ENCODE measurements around the gene DIAPH2. TPM values are rescaled to one million over a fixed set of nuclear protein-coding genes. Genes with fewer than 3 reads are reported as not detected.

The DIAPH2 gene
- total RNA-seq, 1 donor from 2014 or later = 18.9 TPM

DNA sequence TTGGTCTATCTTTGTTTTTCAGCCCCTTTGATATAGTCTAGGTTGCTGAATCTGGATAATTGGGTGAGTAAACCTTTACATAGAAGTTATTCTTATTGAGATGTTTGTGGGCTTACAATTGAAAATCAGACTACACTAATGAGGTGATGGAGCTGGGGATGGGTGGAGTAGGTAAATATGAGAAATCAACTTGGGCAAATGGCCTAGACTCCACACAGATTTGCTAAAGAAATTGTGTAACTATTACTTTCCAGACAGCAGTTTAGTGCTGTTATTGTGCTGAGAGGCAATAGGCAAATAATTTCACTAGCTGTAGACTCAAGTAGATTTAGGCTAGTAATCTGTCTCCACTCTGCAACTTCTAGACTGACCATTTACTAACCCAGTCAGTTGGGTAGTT lies 8.2 kb downstream of the DIAPH2 start:
- TF ChIP-seq, protein P1, sequence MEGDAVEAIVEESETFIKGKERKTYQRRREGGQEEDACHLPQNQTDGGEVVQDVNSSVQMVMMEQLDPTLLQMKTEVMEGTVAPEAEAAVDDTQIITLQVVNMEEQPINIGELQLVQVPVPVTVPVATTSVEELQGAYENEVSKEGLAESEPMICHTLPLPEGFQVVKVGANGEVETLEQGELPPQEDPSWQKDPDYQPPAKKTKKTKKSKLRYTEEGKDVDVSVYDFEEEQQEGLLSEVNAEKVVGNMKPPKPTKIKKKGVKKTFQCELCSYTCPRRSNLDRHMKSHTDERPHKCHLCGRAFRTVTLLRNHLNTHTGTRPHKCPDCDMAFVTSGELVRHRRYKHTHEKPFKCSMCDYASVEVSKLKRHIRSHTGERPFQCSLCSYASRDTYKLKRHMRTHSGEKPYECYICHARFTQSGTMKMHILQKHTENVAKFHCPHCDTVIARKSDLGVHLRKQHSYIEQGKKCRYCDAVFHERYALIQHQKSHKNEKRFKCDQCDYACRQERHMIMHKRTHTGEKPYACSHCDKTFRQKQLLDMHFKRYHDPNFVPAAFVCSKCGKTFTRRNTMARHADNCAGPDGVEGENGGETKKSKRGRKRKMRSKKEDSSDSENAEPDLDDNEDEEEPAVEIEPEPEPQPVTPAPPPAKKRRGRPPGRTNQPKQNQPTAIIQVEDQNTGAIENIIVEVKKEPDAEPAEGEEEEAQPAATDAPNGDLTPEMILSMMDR (conservative IDR thresholded peaks at IDR 0.05) = no peak
- Mint-ChIP-seq H3K9me3 (no peaks in the 10 kb centered on the region), H3K4me1 (ENCODE audit: unreplicated experiment) (peaks cover 4% of the 10 kb centered on the region), H3K4me3 (no peak overlapping the region), H3K27me3 (no peaks in the 10 kb centered on the region), H3K36me3 (peaks cover 9% of the 10 kb centered on the region), H3K27ac (no peak overlapping the region)
- no peak for DNase-seq (ENCODE audit: extremely low spot score, unreplicated experiment)

DNA sequence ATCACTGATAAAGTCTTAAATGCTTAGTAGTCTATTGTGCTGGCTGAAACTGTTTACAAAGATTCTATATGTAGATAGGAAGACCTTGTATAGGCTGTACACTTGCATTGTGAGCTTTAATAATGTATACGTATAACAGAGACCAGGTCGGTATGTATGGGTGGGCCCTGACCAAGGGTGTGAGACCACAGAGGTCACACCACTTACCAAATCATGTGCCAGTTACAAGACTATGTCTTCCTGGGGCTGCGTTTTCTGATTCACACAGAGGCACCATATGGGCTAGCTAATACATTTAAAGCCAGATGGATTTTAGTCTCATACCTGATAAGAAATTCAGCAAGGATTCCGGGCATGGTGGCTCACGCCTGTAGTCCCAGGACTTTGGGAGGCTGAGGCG lies 8.8 kb downstream of the DIAPH2 start:
- Mint-ChIP-seq H3K9me3 (no peaks in the 10 kb centered on the region), H3K27ac (no peak overlapping the region), H3K4me3 (no peak overlapping the region), H3K36me3 (peaks cover 13% of the 10 kb centered on the region), H3K4me1 (ENCODE audit: unreplicated experiment) (peaks cover 4% of the 10 kb centered on the region), H3K27me3 (no peaks in the 10 kb centered on the region)
- TF ChIP-seq, protein P1 (conservative IDR thresholded peaks at IDR 0.05) = no peak
- no peak for DNase-seq (ENCODE audit: extremely low spot score, unreplicated experiment)

DNA sequence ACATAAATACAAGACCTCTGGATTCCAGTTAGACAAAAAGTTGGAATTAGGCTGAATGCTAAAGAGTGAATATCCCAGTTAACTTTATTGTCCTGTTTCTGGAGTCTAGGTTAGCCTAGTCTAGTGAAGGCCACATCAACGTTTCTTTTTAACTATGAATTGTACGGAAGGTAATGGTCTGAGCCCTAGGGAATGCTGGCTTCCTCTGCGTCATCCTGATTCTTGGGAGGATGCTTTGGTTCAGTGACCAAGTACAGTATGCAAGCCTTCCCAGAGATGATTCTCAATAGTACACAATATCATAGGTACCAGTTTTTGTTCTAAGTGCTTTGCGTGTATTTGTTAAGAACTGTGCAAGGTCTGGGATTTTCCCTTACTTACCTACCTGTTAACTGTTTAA lies 11.8 kb downstream of the DIAPH2 start:
- TF ChIP-seq, protein P1 (conservative IDR thresholded peaks at IDR 0.05) = no peak
- Mint-ChIP-seq H3K4me3 (no peak overlapping the region), H3K27me3 (no peaks in the 10 kb centered on the region), H3K27ac (no peak overlapping the region), H3K9me3 (no peaks in the 10 kb centered on the region), H3K4me1 (ENCODE audit: unreplicated experiment) (no peaks in the 10 kb centered on the region), H3K36me3 (peaks cover 23% of the 10 kb centered on the region)
- no peak for DNase-seq (ENCODE audit: extremely low spot score, unreplicated experiment)

DNA sequence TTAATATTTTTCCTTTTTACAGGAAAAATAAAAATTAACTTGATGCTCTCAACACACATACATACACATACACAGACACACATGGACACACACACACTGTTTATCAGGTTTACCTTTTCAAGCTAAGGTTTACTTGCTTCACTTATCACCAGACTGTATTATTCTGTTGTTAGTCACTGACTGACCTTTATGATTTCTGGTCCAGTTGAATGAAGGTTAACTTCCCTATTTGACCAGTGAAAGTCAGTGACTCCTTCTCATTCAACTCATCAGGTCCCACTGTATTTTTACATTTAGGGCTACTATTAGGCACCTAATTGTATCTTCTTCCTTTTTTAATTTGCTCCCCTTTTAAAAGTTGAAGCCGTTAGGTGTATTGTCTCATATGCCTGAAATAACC lies 16.0 kb downstream of the DIAPH2 start:
- Mint-ChIP-seq H3K4me1 (ENCODE audit: unreplicated experiment) (no peaks in the 10 kb centered on the region), H3K27ac (no peak overlapping the region), H3K4me3 (no peak overlapping the region), H3K36me3 (peaks cover 16% of the 10 kb centered on the region), H3K9me3 (no peaks in the 10 kb centered on the region), H3K27me3 (no peaks in the 10 kb centered on the region)
- TF ChIP-seq, protein P1 (conservative IDR thresholded peaks at IDR 0.05) = no peak
- DNase-seq (ENCODE audit: extremely low spot score, unreplicated experiment) = no peak

DNA sequence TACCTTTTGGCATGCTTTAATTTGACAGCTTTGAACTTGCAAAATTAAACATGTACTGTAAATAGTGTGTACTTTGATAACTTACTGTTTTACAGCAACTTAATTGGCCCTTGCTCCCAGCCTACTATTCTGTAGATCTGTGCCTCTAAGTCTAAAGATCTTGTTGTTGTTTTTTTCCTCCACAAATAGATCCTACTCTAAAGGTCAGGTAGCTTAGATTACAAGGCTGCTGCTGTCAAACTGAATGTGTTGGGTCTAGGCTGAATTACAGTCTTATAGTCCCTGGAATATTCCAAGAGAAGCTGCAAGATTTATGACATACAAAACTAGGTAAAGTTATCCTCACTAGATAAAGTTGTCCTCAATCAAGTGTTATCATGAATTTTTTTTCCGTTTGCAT lies 18.7 kb downstream of the DIAPH2 start:
- TF ChIP-seq, protein P1 (conservative IDR thresholded peaks at IDR 0.05) = no peak
- no peak for DNase-seq (ENCODE audit: extremely low spot score, unreplicated experiment)
- Mint-ChIP-seq H3K4me1 (ENCODE audit: unreplicated experiment) (no peaks in the 10 kb centered on the region), H3K9me3 (no peaks in the 10 kb centered on the region), H3K36me3 (peaks cover 10% of the 10 kb centered on the region), H3K4me3 (no peak overlapping the region), H3K27me3 (no peaks in the 10 kb centered on the region), H3K27ac (no peak overlapping the region)

DNA sequence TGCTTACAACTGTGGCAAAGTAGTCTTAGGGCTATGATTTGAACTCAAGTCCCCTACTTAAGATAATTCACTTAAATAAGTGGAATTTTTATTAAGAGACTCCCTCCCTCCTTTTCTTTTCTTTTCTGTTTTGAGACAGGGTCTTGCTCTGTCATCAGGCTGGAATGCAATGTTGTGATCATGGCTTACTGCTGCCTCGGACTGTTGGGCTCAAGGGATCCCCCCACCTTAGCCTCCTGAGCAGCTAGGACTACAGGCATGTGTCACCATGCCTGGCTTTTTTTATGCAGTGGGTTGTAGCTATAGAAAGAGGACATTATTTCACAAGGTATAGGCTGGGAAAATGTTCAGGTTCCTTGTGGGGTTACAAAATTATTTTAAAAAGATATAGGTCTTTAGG lies 19.2 kb downstream of the DIAPH2 start:
- peaks cover 10% of the 10 kb centered on the region for H3K36me3 Mint-ChIP-seq
- no peak overlapping the region for H3K4me3 Mint-ChIP-seq
- no peaks in the 10 kb centered on the region for H3K9me3 Mint-ChIP-seq
- no peaks in the 10 kb centered on the region for H3K27me3 Mint-ChIP-seq
- no peak for DNase-seq (ENCODE audit: extremely low spot score, unreplicated experiment)
- no peaks in the 10 kb centered on the region for H3K4me1 Mint-ChIP-seq (ENCODE audit: unreplicated experiment)
- no peak overlapping the region for H3K27ac Mint-ChIP-seq
- TF ChIP-seq, protein P1 (conservative IDR thresholded peaks at IDR 0.05) = no peak

Measured in type B pancreatic cell (in vitro differentiated cells).